Hematopoietic multipotent progenitor cell (in vitro differentiated cells): Measurements from ENCODE around the gene CLK2. TPM values are rescaled to one million over a fixed set of nuclear protein-coding genes. Genes with fewer than 3 reads are reported as not detected.
"Not testable (repeated sequence)": the region's sequence is repeated elsewhere in the genome, so short reads cannot be mapped to it uniquely, and the experiment has no call there.

Experiments
- DNase-seq, 3 donors: peaks; one replicate each; pipeline ENCODE4 v3.0.0-alpha.2; 2011 to 2015; ENCODE audit warnings: low read depth in 2 of 3, low spot score in 2 of 3
- total RNA-seq: library from RNA; depleted of rRNA; stranded (reverse); fragments of >200 nt; gene quantifications from one replicate; pipeline ENCODE4 v1.2.3, GENCODE V29; 2012

The CLK2 gene
- total RNA-seq, 1 donor, result 66.0 TPM

- DNase-seq, result no peak
Measured at GRCh38 chr1:155297384-155297783, 24.1 kb upstream of the CLK2 start.

- DNase-seq, result no peak
Measured at GRCh38 chr1:155296661-155297060, 23.4 kb upstream of the CLK2 start.

GRCh38 chr1:155295942-155296267 is 22.6 kb upstream of the CLK2 start:
- DNase-seq, result no peak

GRCh38 chr1:155295183-155295941 is 22.1 kb upstream of the CLK2 start:
- peak in 1 of 3 donors; percentile 1 for DNase-seq

GRCh38 chr1:155294520-155295182 is 21.3 kb upstream of the CLK2 start:
- no peak for DNase-seq

GRCh38 chr1:155293086-155293749 is 19.9 kb upstream of the CLK2 start:
- no peak for DNase-seq

- DNase-seq, result not testable (repeated sequence)
Measured at GRCh38 chr1:155291006-155291405, 17.7 kb upstream of the CLK2 start.

- DNase-seq, result no peak
Measured at GRCh38 chr1:155287987-155288543, 14.8 kb upstream of the CLK2 start.

- no peak for DNase-seq
Measured at GRCh38 chr1:155286544-155286943, 13.2 kb upstream of the CLK2 start.

GRCh38 chr1:155285631-155286044 is 12.3 kb upstream of the CLK2 start:
- no peak for DNase-seq

- DNase-seq, result no peak
Measured at GRCh38 chr1:155285063-155285462, 11.8 kb upstream of the CLK2 start.

- no peak for DNase-seq
Measured at GRCh38 chr1:155284476-155284875, 11.2 kb upstream of the CLK2 start.

- DNase-seq, result no peak
Measured at GRCh38 chr1:155282488-155283091, 9.3 kb upstream of the CLK2 start.

- no peak for DNase-seq
Measured at GRCh38 chr1:155279268-155279667, 6.0 kb upstream of the CLK2 start.

- DNase-seq, result no peak
Measured at GRCh38 chr1:155278689-155279160, 5.4 kb upstream of the CLK2 start.

- peak; percentile 43 to 80 (median 77) for DNase-seq
Measured at GRCh38 chr1:155277902-155278688, 4.8 kb upstream of the CLK2 start.

- DNase-seq, result peak; percentile 78 to 96 (median 94)
Measured at GRCh38 chr1:155277070-155277901, 4.0 kb upstream of the CLK2 start, which contains the start of gene HCN3. HCN3 (plus strand) TSS chr1:155277463; CDS start chr1:155277591, 128 bp downstream.

GRCh38 chr1:155272466-155273342 is 600 bp downstream of the CLK2 start:
- peak in 2 of 3 donors; percentile 52 to 61 for DNase-seq
